GM12878 (cell line): Measurements from ENCODE around the gene CASP8. TPM values are rescaled to one million over a fixed set of nuclear protein-coding genes. Genes with fewer than 3 reads are reported as not detected.
A peak's percentile ranks its signal among the peaks of the same experiment; 100 is the strongest.

Experiments used
- ATAC-seq: fragments of 200-7000 bp; cut with Tn5 transposase; 3 replicates; pipeline ENCODE4 v1.9.1; 2020; ENCODE audit warnings: mild to moderate bottlenecking, moderate library complexity
- BruUV-seq: library from RNA; stranded (reverse); fragments of 400-500 nt; replicated peaks from 2 replicates; lab custom pipeline; 2021; lab: Mats Ljungman, UMichigan
- CTCF ChIA-PET: fragments of 300-600 bp; sonication (Branson Sonifier 250); formaldehyde crosslinking; extraction: SDS; loops from one replicate; lab custom pipeline; 2021; ENCODE audit warnings: inconsistent platforms; lab: Yijun Ruan, JAX
- POLR2A ChIA-PET: fragments of 350-600 bp; formaldehyde crosslinking; extraction: SDS; loops from one replicate; lab custom pipeline; 2021; ENCODE audit warnings: inconsistent platforms; lab: Charles Lee
- RAD21 ChIA-PET: fragments of 300-600 bp; sonication (Branson Sonifier 250); formaldehyde crosslinking; loops from one replicate; lab custom pipeline; 2023; ENCODE audit warnings: antibody characterized with exemption; ENCODE audit not compliant: unreplicated experiment; lab: Charles Lee
- SMC1A ChIA-PET: fragments of 300-600 bp; sonication (Branson Sonifier 250); formaldehyde crosslinking; loops from one replicate; lab custom pipeline; 2023; ENCODE audit not compliant: unreplicated experiment, uncharacterized antibody; lab: Charles Lee
- DNase-seq: peaks from one replicate; pipeline ENCODE4 v3.0.0-alpha.2; 2011; ENCODE audit warnings: low read depth, low spot score
- FAIRE-seq: peaks from 3 replicates; lab custom pipeline; 2011; peaks lifted over from hg19 to GRCh38; lab: Jason Lieb, UNC
- H2AFZ ChIP-seq: 2 replicates; pipeline ENCODE4 v1.6.0; 2011; ENCODE audit warnings: low read depth, low read length, control low read depth; ENCODE audit not compliant: control insufficient read depth
- H3K27ac ChIP-seq: 2 replicates; pipeline ENCODE4 v1.5.1; 2011; ENCODE audit warnings: control low read depth; ENCODE audit not compliant: control insufficient read depth, insufficient read depth
- H3K27me3 ChIP-seq, 2 experiments: replicated peaks in 1 of 2; 2 replicates each; pipeline versions ENCODE4 v1.6.0 to v1.6.1; 2011; ENCODE audit warnings: low read length in 1 of 2; ENCODE audit not compliant: control insufficient read depth in 2 of 2, insufficient read depth in 2 of 2
- H3K36me3 ChIP-seq, 2 experiments: 2 replicates each; pipeline ENCODE4 v1.5.1; 2011; ENCODE audit warnings: low read length in 1 of 2; ENCODE audit not compliant: control insufficient read depth in 2 of 2, insufficient read depth in 2 of 2
- H3K4me1 ChIP-seq: 2 replicates; pipeline ENCODE4 v1.6.1; 2011; ENCODE audit warnings: mild to moderate bottlenecking, low read length, moderate library complexity, mixed read lengths; ENCODE audit not compliant: control insufficient read depth, insufficient read depth
- H3K4me2 ChIP-seq: 2 replicates; pipeline ENCODE4 v1.6.0; 2011; ENCODE audit warnings: control low read depth; ENCODE audit not compliant: control insufficient read depth, insufficient read depth
- H3K4me3 ChIP-seq: fragments of 200-600 bp; sonication (generic); 2 replicates; pipeline ENCODE4 v1.5.1; 2016
- H3K79me2 ChIP-seq: 2 replicates; pipeline ENCODE4 v1.6.0; 2011; ENCODE audit warnings: low read length; ENCODE audit not compliant: control insufficient read depth, insufficient read depth
- H3K9ac ChIP-seq: 2 replicates; pipeline ENCODE4 v1.8.0; 2011; ENCODE audit warnings: low read length, control low read depth, mixed read lengths; ENCODE audit not compliant: control insufficient read depth, insufficient read depth
- H3K9me3 ChIP-seq: replicated peaks from 3 replicates; pipeline ENCODE4 v1.5.1; 2011; ENCODE audit warnings: mild to moderate bottlenecking, low read length; ENCODE audit not compliant: control insufficient read depth, insufficient read depth
- H4K20me1 ChIP-seq: 2 replicates; pipeline ENCODE4 v1.6.0; 2011; ENCODE audit not compliant: control insufficient read depth, insufficient read depth
- CHD4 ChIP-seq: fragments of 200-600 bp; sonication (generic); IDR thresholded peaks from 2 replicates; pipeline ENCODE4 v1.6.1; 2016; ENCODE audit warnings: mild to moderate bottlenecking
- CTCF ChIP-seq, 3 experiments: IDR thresholded peaks in 2 of 3; conservative IDR thresholded peaks in 1 of 3; 2 replicates each; pipeline ENCODE4 v1.5.1; 2011; ENCODE audit warnings: low read depth in 3 of 3, low read length in 3 of 3, mild to moderate bottlenecking in 3 of 3, control low read depth in 2 of 3, moderate library complexity in 2 of 3, inconsistent platforms in 1 of 3, mixed read lengths in 1 of 3; ENCODE audit not compliant: control insufficient read depth in 2 of 3, insufficient read depth in 1 of 3; ENCODE audit errors: extremely low read depth in 1 of 3
- EGR1 ChIP-seq, 2 experiments: IDR thresholded peaks; 1 replicate in 1 of 2; 2 replicates in 1 of 2; pipeline ENCODE4 v1.6.1; 2011 to 2012; ENCODE audit warnings: low read depth in 2 of 2, low read length in 2 of 2, borderline replicate concordance in 1 of 2, mild to moderate bottlenecking in 1 of 2, moderate library complexity in 1 of 2
- MTA2 ChIP-seq: fragments of 450-650 bp; IDR thresholded peaks from 2 replicates; pipeline ENCODE4 v1.6.1; 2016; ENCODE audit warnings: low read depth, mild to moderate bottlenecking, moderate library complexity
- NBN ChIP-seq: fragments of 450-650 bp; IDR thresholded peaks from 2 replicates; pipeline ENCODE4 v1.6.1; 2016
- NFYB ChIP-seq: IDR thresholded peaks from 2 replicates; pipeline ENCODE4 v1.6.1; 2011; ENCODE audit warnings: low read depth, mild to moderate bottlenecking, low read length, improper control_type of control experiment, moderate library complexity; ENCODE audit not compliant: insufficient read depth
- NR2F1 ChIP-seq: fragments of 450-650 bp; conservative IDR thresholded peaks from 2 replicates; pipeline ENCODE4 v1.6.1; 2017; ENCODE audit warnings: mild to moderate bottlenecking
- POLR2A ChIP-seq: IDR thresholded peaks from 2 replicates; pipeline ENCODE4 v1.6.1; 2011; ENCODE audit warnings: low read depth, mild to moderate bottlenecking, low read length
- STAT1 ChIP-seq: fragments of 450-650 bp; conservative IDR thresholded peaks from 2 replicates; pipeline ENCODE4 v1.6.1; 2014; ENCODE audit warnings: antibody characterized with exemption, mild to moderate bottlenecking
- ZNF384 ChIP-seq: IDR thresholded peaks from 2 replicates; pipeline ENCODE4 v1.6.1; 2012; ENCODE audit warnings: low read depth, mild to moderate bottlenecking, low read length, improper control_type of control experiment, borderline replicate concordance
- WGBS: methylation state at CpG from one replicate; pipeline ENCODE4 v1.1.6; 2016; ENCODE audit warnings: low lambda C conversion rate; ENCODE audit not compliant: insufficient replicate concordance, insufficient coverage; ENCODE audit errors: missing lambda C conversion rate; 5-methylcytosine and 5-hydroxymethylcytosine counted together
- in situ Hi-C: fragments of 300-500 bp; cut with MboI; formaldehyde crosslinking; loops from 9 replicates; pipeline ENCODE4 v1.14.3; 2018; ENCODE audit warnings: mixed read lengths
- intact Hi-C: fragments of 100-400 bp; cut with micrococcal nuclease; formaldehyde crosslinking; loops from one replicate; pipeline ENCODE4 v1.14.2; 2022; ENCODE audit not compliant: unreplicated experiment
- polyA plus RNA-seq, 11 experiments: library from polyadenylated mRNA; depleted of rRNA in 4 of 11; unstranded in 6 of 11; stranded (reverse) in 5 of 11; fragments of >200 nt; fragmentation: Nextera tagmentation in 4 of 11; fragmentation: Illumina TruSeq in 1 of 11; extraction: Ambion mirVana in 4 of 11; extraction: Trizol in 1 of 11; gene quantifications; 1 replicate in 1 of 11; 2 replicates in 10 of 11; pipeline versions ENCODE4 v1.2.1 to v1.2.3, GENCODE V29; 2011 to 2016; ENCODE audit warnings: inconsistent platforms in 2 of 11, missing spikeins in 2 of 11, low read depth in 1 of 11
- total RNA-seq, 4 experiments: library from RNA; depleted of rRNA in 3 of 4; stranded (reverse); fragments of >200 nt in 3 of 4; fragmentation: Illumina TruSeq in 1 of 4; extraction: Trizol in 1 of 4; gene quantifications; 2 replicates each; pipeline versions ENCODE4 v1.2.1 to v1.2.3, GENCODE V29; 2013 to 2021
- TF ChIP-seq, protein P1 (sequence below): fragments of 450-650 bp; IDR thresholded peaks from 2 replicates; pipeline ENCODE4 v1.6.1; 2016; ENCODE audit warnings: mild to moderate bottlenecking

CASP8 gene
- total and polyA plus RNA-seq, 10 of the 15 experiments (the other 5 are each of a cell fraction or from before 2014, with no cell fraction given) = 18.6 to 54.1 (median 39.9) TPM

GRCh38 chr2:201257956-201258665, 2.2 kb upstream of the CASP8 start (continued):
- TF ChIP-seq EGR1 (IDR thresholded peaks at IDR 0.05; ENCODE audit: borderline replicate concordance in 1 of 2, low read depth in 2 of 2, low read length in 2 of 2) (no peak), CHD4 (no peak)

- H3K79me2 ChIP-seq = peaks cover 9% of the 10 kb centered on the region
- no TSS peak for BruUV-seq
- peak overlapping the region; percentile 76 for H2AFZ ChIP-seq
- no peaks in the 10 kb centered on the region; the same call in 2 of the 3 replicates for H3K9me3 ChIP-seq
- CTCF ChIA-PET = interaction anchor here (1.2 to 7.1 kb wide), 6 partner anchors 22 to 106 kb away, joined by 5 to 85 read pairs (median 20); partner anchors contain the start of gene CASP10
- TF ChIP-seq NR2F1 = peak; percentile 73; the same call in 1 of the 2 replicates
- 0 out of 2 replicates have a peak, but pooled peaks have one; percentile 4 for TF ChIP-seq MTA2
- no peak for TF ChIP-seq NFYB
- TF ChIP-seq POLR2A = no peak
- peak in 1 of 3 experiments; percentile 30; a peak in 2 of 6 replicates for TF ChIP-seq CTCF (IDR thresholded peaks at IDR 0.05 in 2 of 3, conservative IDR thresholded peaks at IDR 0.05 in 1 of 3; ENCODE audit: control insufficient read depth in 2 of 3, extremely low read depth in 1 of 3, insufficient read depth in 1 of 3, low read depth in 3 of 3, low read length in 3 of 3)
- 0 out of 2 replicates have a peak, but pooled peaks have one; percentile 13 for TF ChIP-seq ZNF384
- TF ChIP-seq, protein P1, sequence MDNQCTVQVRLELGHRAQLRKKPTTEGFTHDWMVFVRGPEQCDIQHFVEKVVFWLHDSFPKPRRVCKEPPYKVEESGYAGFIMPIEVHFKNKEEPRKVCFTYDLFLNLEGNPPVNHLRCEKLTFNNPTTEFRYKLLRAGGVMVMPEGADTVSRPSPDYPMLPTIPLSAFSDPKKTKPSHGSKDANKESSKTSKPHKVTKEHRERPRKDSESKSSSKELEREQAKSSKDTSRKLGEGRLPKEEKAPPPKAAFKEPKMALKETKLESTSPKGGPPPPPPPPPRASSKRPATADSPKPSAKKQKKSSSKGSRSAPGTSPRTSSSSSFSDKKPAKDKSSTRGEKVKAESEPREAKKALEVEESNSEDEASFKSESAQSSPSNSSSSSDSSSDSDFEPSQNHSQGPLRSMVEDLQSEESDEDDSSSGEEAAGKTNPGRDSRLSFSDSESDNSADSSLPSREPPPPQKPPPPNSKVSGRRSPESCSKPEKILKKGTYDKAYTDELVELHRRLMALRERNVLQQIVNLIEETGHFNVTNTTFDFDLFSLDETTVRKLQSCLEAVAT = peak; percentile 55; the same call in 1 of the 2 replicates
- TF ChIP-seq STAT1 = 0 out of 2 replicates have a peak, but pooled peaks have one; percentile 16
- peak; percentile 47; the same call in 1 of the 2 replicates for TF ChIP-seq NBN
- H4K20me1 ChIP-seq = no peaks in the 10 kb centered on the region
- RAD21 ChIA-PET = interaction anchor here (0.8 to 6.4 kb wide), 7 partner anchors 10 to 546 kb away, joined by 3 to 79 read pairs (median 5); partner anchors contain the start of gene CASP10
- POLR2A ChIA-PET = interaction anchor here (0.7 to 5.1 kb wide), 4 partner anchors 21 to 142 kb away, joined by 3 to 33 read pairs (median 4); no protein-coding TSS in a partner anchor
- FAIRE-seq = no peak
- peak overlapping the region; percentile 99 for H3K27ac ChIP-seq
- in situ Hi-C loops = no loop called here
- H3K27me3 ChIP-seq = no peaks in the 10 kb centered on the region
- intact Hi-C loops = loop anchor here (1.0 to 5.0 kb wide), 2 partner anchors 23 to 193 kb away; partner anchors contain the start of genes STRADB and TRAK2
- peak overlapping the region; percentile 97 for H3K4me2 ChIP-seq
- no peaks in the 10 kb centered on the region; a peak in 3 of 4 replicates for H3K36me3 ChIP-seq
- DNase-seq = no peak
- peak; percentile 29 for ATAC-seq
- SMC1A ChIA-PET = interaction anchor here (0.6 to 10.5 kb wide), 12 partner anchors 7 to 189 kb away, joined by 3 to 87 read pairs (median 8); partner anchors contain the start of gene CASP10
- peaks cover 25% of the 10 kb centered on the region for H3K4me1 ChIP-seq
- WGBS = 24% methylated on average over 15 of the region's 15 CpGs
- H3K9ac ChIP-seq = peak overlapping the region; percentile 76
- peak overlapping the region; percentile 62 for H3K4me3 ChIP-seq
Observed at GRCh38 chr2:201258666-201259615, 1.4 kb upstream of the CASP8 start.
